ENCODE results near the gene SPAG16. TPM values are rescaled to one million over a fixed set of nuclear protein-coding genes. Genes with fewer than 3 reads are reported as not detected.

Gene SPAG16
- total and polyA plus RNA-seq, 2 donors (not counting 1 experiment from before 2014, with no cell fraction given), result 24.1 to 36.8 TPM

GRCh38 chr2:213914510-213914909 is 630.2 kb downstream of the SPAG16 start:
- H3K36me3 ChIP-seq (ENCODE audit: control insufficient read depth, insufficient read depth, low read length), result no peaks in the 10 kb centered on the region
- DNase-seq (ENCODE audit: low read depth in 2 of 2), result no peak
- no peaks in the 10 kb centered on the region for H3K27me3 ChIP-seq (ENCODE audit: control insufficient read depth, insufficient read depth, low read length)
- no peaks in the 10 kb centered on the region for H3K9me3 ChIP-seq (ENCODE audit: control insufficient read depth, insufficient read depth, low read depth, low read length)
- H3K27ac ChIP-seq (ENCODE audit: insufficient read depth, low read length), result no peak overlapping the region
- no peaks in the 10 kb centered on the region for H3K79me2 ChIP-seq (ENCODE audit: control insufficient read depth, insufficient read depth, low read length)
- no peak overlapping the region for H3K4me3 ChIP-seq (replicated peaks in 1 of 4; ENCODE audit: control extremely low read depth in 1 of 4, insufficient read depth in 1 of 4, low read depth in 3 of 4, low read length in 4 of 4)
- no peaks in the 10 kb centered on the region for H4K20me1 ChIP-seq (ENCODE audit: control insufficient read depth, extremely low read depth, insufficient read depth, low read length)
- H3K4me2 ChIP-seq (ENCODE audit: extremely low read depth, insufficient read depth, low read length), result no peak overlapping the region
- H3K9ac ChIP-seq (ENCODE audit: insufficient read depth, low read length), result no peak overlapping the region
- TF ChIP-seq CTCF (conservative IDR thresholded peaks at IDR 0.05 in 1 of 2, IDR thresholded peaks at IDR 0.05 in 1 of 2; ENCODE audit: low read depth in 1 of 2, low read length in 2 of 2), result no peak
- TF ChIP-seq EZH2 (IDR thresholded peaks at IDR 0.05; ENCODE audit: low read length, missing control alignments), result no peak
- no peak overlapping the region for H2AFZ ChIP-seq (ENCODE audit: low read length)
- H3K4me1 ChIP-seq (ENCODE audit: control insufficient read depth, extremely low read depth, insufficient read depth, low read length), result no peaks in the 10 kb centered on the region

- H4K20me1 ChIP-seq (ENCODE audit: control insufficient read depth, extremely low read depth, insufficient read depth, low read length), result no peaks in the 10 kb centered on the region
These were observed 635.8 kb downstream of the SPAG16 start for GRCh38 chr2:213920014-213920413.

GRCh38 chr2:213923543-213923942 is 639.3 kb downstream of the SPAG16 start:
- H2AFZ ChIP-seq (ENCODE audit: low read length), result no peak overlapping the region
- no peaks in the 10 kb centered on the region for H3K79me2 ChIP-seq (ENCODE audit: control insufficient read depth, insufficient read depth, low read length)
- H3K27me3 ChIP-seq (ENCODE audit: control insufficient read depth, insufficient read depth, low read length), result no peaks in the 10 kb centered on the region
- H3K9me3 ChIP-seq (ENCODE audit: control insufficient read depth, insufficient read depth, low read depth, low read length), result no peaks in the 10 kb centered on the region
- H3K36me3 ChIP-seq (ENCODE audit: control insufficient read depth, insufficient read depth, low read length), result no peaks in the 10 kb centered on the region
- H4K20me1 ChIP-seq (ENCODE audit: control insufficient read depth, extremely low read depth, insufficient read depth, low read length), result no peaks in the 10 kb centered on the region
- H3K27ac ChIP-seq (ENCODE audit: insufficient read depth, low read length), result no peak overlapping the region
- H3K4me2 ChIP-seq (ENCODE audit: extremely low read depth, insufficient read depth, low read length), result no peak overlapping the region
- H3K4me3 ChIP-seq (replicated peaks in 1 of 4; ENCODE audit: control extremely low read depth in 1 of 4, insufficient read depth in 1 of 4, low read depth in 3 of 4, low read length in 4 of 4), result no peak overlapping the region
- H3K4me1 ChIP-seq (ENCODE audit: control insufficient read depth, extremely low read depth, insufficient read depth, low read length), result no peaks in the 10 kb centered on the region
- TF ChIP-seq EZH2 (IDR thresholded peaks at IDR 0.05; ENCODE audit: low read length, missing control alignments) (no peak), CTCF (conservative IDR thresholded peaks at IDR 0.05 in 1 of 2, IDR thresholded peaks at IDR 0.05 in 1 of 2; ENCODE audit: low read depth in 1 of 2, low read length in 2 of 2) (no peak)
- no peak for DNase-seq (ENCODE audit: low read depth in 2 of 2)
- no peak overlapping the region for H3K9ac ChIP-seq (ENCODE audit: insufficient read depth, low read length)

More at GRCh38 chr2:213920014-213920413, 635.8 kb downstream of the SPAG16 start:
- Histone ChIP-seq H3K9me3 (ENCODE audit: control insufficient read depth, insufficient read depth, low read depth, low read length) (no peaks in the 10 kb centered on the region), H3K4me3 (replicated peaks in 1 of 4; ENCODE audit: control extremely low read depth in 1 of 4, insufficient read depth in 1 of 4, low read depth in 3 of 4, low read length in 4 of 4) (no peak overlapping the region), H2AFZ (ENCODE audit: low read length) (no peak overlapping the region), H3K36me3 (ENCODE audit: control insufficient read depth, insufficient read depth, low read length) (no peaks in the 10 kb centered on the region), H3K9ac (ENCODE audit: insufficient read depth, low read length) (no peak overlapping the region), H3K27me3 (ENCODE audit: control insufficient read depth, insufficient read depth, low read length) (no peaks in the 10 kb centered on the region), H3K4me1 (ENCODE audit: control insufficient read depth, extremely low read depth, insufficient read depth, low read length) (no peaks in the 10 kb centered on the region), H3K4me2 (ENCODE audit: extremely low read depth, insufficient read depth, low read length) (no peak overlapping the region), H3K79me2 (ENCODE audit: control insufficient read depth, insufficient read depth, low read length) (no peaks in the 10 kb centered on the region), H3K27ac (ENCODE audit: insufficient read depth, low read length) (no peak overlapping the region)
- no peak for DNase-seq (ENCODE audit: low read depth in 2 of 2)
- TF ChIP-seq EZH2 (IDR thresholded peaks at IDR 0.05; ENCODE audit: low read length, missing control alignments) (no peak), CTCF (conservative IDR thresholded peaks at IDR 0.05 in 1 of 2, IDR thresholded peaks at IDR 0.05 in 1 of 2; ENCODE audit: low read depth in 1 of 2, low read length in 2 of 2) (no peak)

Data from fibroblast of lung (primary cell).